GM12878 (cell line): ENCODE measurements around the gene STRA6. TPM values are rescaled to one million over a fixed set of nuclear protein-coding genes. Genes with fewer than 3 reads are reported as not detected.

Experiments
- ATAC-seq: fragments of 200-7000 bp; cut with Tn5 transposase; 3 replicates; pipeline ENCODE4 v1.9.1; 2020; ENCODE audit warnings: mild to moderate bottlenecking, moderate library complexity
- BruUV-seq: library from RNA; stranded (reverse); fragments of 400-500 nt; replicated peaks from 2 replicates; lab custom pipeline; 2021; lab: Mats Ljungman, UMichigan
- CTCF ChIA-PET: fragments of 300-600 bp; sonication (Branson Sonifier 250); formaldehyde crosslinking; extraction: SDS; loops from one replicate; lab custom pipeline; 2021; ENCODE audit warnings: inconsistent platforms; lab: Yijun Ruan, JAX
- POLR2A ChIA-PET: fragments of 350-600 bp; formaldehyde crosslinking; extraction: SDS; loops from one replicate; lab custom pipeline; 2021; ENCODE audit warnings: inconsistent platforms; lab: Charles Lee
- RAD21 ChIA-PET: fragments of 300-600 bp; sonication (Branson Sonifier 250); formaldehyde crosslinking; loops from one replicate; lab custom pipeline; 2023; ENCODE audit warnings: antibody characterized with exemption; ENCODE audit not compliant: unreplicated experiment; lab: Charles Lee
- SMC1A ChIA-PET: fragments of 300-600 bp; sonication (Branson Sonifier 250); formaldehyde crosslinking; loops from one replicate; lab custom pipeline; 2023; ENCODE audit not compliant: unreplicated experiment, uncharacterized antibody; lab: Charles Lee
- DNase-seq: peaks from one replicate; pipeline ENCODE4 v3.0.0-alpha.2; 2011; ENCODE audit warnings: low read depth, low spot score
- FAIRE-seq: peaks from 3 replicates; lab custom pipeline; 2011; peaks lifted over from hg19 to GRCh38; lab: Jason Lieb, UNC
- H2AFZ ChIP-seq: 2 replicates; pipeline ENCODE4 v1.6.0; 2011; ENCODE audit warnings: low read depth, low read length, control low read depth; ENCODE audit not compliant: control insufficient read depth
- H3K27ac ChIP-seq: 2 replicates; pipeline ENCODE4 v1.5.1; 2011; ENCODE audit warnings: control low read depth; ENCODE audit not compliant: control insufficient read depth, insufficient read depth
- H3K27me3 ChIP-seq, 2 experiments: replicated peaks in 1 of 2; 2 replicates each; pipeline versions ENCODE4 v1.6.0 to v1.6.1; 2011; ENCODE audit warnings: low read length in 1 of 2; ENCODE audit not compliant: control insufficient read depth in 2 of 2, insufficient read depth in 2 of 2
- H3K36me3 ChIP-seq, 2 experiments: 2 replicates each; pipeline ENCODE4 v1.5.1; 2011; ENCODE audit warnings: low read length in 1 of 2; ENCODE audit not compliant: control insufficient read depth in 2 of 2, insufficient read depth in 2 of 2
- H3K4me1 ChIP-seq: 2 replicates; pipeline ENCODE4 v1.6.1; 2011; ENCODE audit warnings: mild to moderate bottlenecking, low read length, moderate library complexity, mixed read lengths; ENCODE audit not compliant: control insufficient read depth, insufficient read depth
- H3K4me2 ChIP-seq: 2 replicates; pipeline ENCODE4 v1.6.0; 2011; ENCODE audit warnings: control low read depth; ENCODE audit not compliant: control insufficient read depth, insufficient read depth
- H3K4me3 ChIP-seq: fragments of 200-600 bp; sonication (generic); 2 replicates; pipeline ENCODE4 v1.5.1; 2016
- H3K79me2 ChIP-seq: 2 replicates; pipeline ENCODE4 v1.6.0; 2011; ENCODE audit warnings: low read length; ENCODE audit not compliant: control insufficient read depth, insufficient read depth
- H3K9ac ChIP-seq: 2 replicates; pipeline ENCODE4 v1.8.0; 2011; ENCODE audit warnings: low read length, control low read depth, mixed read lengths; ENCODE audit not compliant: control insufficient read depth, insufficient read depth
- H3K9me3 ChIP-seq: replicated peaks from 3 replicates; pipeline ENCODE4 v1.5.1; 2011; ENCODE audit warnings: mild to moderate bottlenecking, low read length; ENCODE audit not compliant: control insufficient read depth, insufficient read depth
- H4K20me1 ChIP-seq: 2 replicates; pipeline ENCODE4 v1.6.0; 2011; ENCODE audit not compliant: control insufficient read depth, insufficient read depth
- BHLHE40 ChIP-seq, 2 experiments: fragments of 450-650 bp in 1 of 2; IDR thresholded peaks; 2 replicates each; pipeline ENCODE4 v1.6.1; 2011 to 2017; ENCODE audit warnings: low read depth in 2 of 2, borderline replicate concordance in 1 of 2, improper control_type of control experiment in 1 of 2, low read length in 1 of 2, mild to moderate bottlenecking in 1 of 2
- GATAD2B ChIP-seq: fragments of 450-650 bp; conservative IDR thresholded peaks from 2 replicates; pipeline ENCODE4 v1.6.1; 2017; ENCODE audit warnings: low read depth, mild to moderate bottlenecking, moderate library complexity
- IKZF1 ChIP-seq: fragments of 450-650 bp; conservative IDR thresholded peaks from 2 replicates; pipeline ENCODE4 v1.6.1; 2017; ENCODE audit warnings: antibody characterized with exemption, mild to moderate bottlenecking
- MYC ChIP-seq: IDR thresholded peaks from 2 replicates; pipeline ENCODE4 v1.6.1; 2011; ENCODE audit warnings: mild to moderate bottlenecking, low read length, moderate library complexity, inconsistent platforms; ENCODE audit not compliant: insufficient read depth, insufficient replicate concordance, insufficient read length, severe bottlenecking
- RELB ChIP-seq: fragments of 450-650 bp; IDR thresholded peaks from 2 replicates; pipeline ENCODE4 v1.6.1; 2017; ENCODE audit warnings: low read depth, mild to moderate bottlenecking, moderate library complexity
- WGBS: methylation state at CpG from one replicate; pipeline ENCODE4 v1.1.6; 2016; ENCODE audit warnings: low lambda C conversion rate; ENCODE audit not compliant: insufficient replicate concordance, insufficient coverage; ENCODE audit errors: missing lambda C conversion rate; 5-methylcytosine and 5-hydroxymethylcytosine counted together
- in situ Hi-C: fragments of 300-500 bp; cut with MboI; formaldehyde crosslinking; loops from 9 replicates; pipeline ENCODE4 v1.14.3; 2018; ENCODE audit warnings: mixed read lengths
- intact Hi-C: fragments of 100-400 bp; cut with micrococcal nuclease; formaldehyde crosslinking; loops from one replicate; pipeline ENCODE4 v1.14.2; 2022; ENCODE audit not compliant: unreplicated experiment
- polyA plus RNA-seq, 11 experiments: library from polyadenylated mRNA; depleted of rRNA in 4 of 11; unstranded in 6 of 11; stranded (reverse) in 5 of 11; fragments of >200 nt; fragmentation: Nextera tagmentation in 4 of 11; fragmentation: Illumina TruSeq in 1 of 11; extraction: Ambion mirVana in 4 of 11; extraction: Trizol in 1 of 11; gene quantifications; 1 replicate in 1 of 11; 2 replicates in 10 of 11; pipeline versions ENCODE4 v1.2.1 to v1.2.3, GENCODE V29; 2011 to 2016; ENCODE audit warnings: inconsistent platforms in 2 of 11, missing spikeins in 2 of 11, low read depth in 1 of 11
- total RNA-seq, 4 experiments: library from RNA; depleted of rRNA in 3 of 4; stranded (reverse); fragments of >200 nt in 3 of 4; fragmentation: Illumina TruSeq in 1 of 4; extraction: Trizol in 1 of 4; gene quantifications; 2 replicates each; pipeline versions ENCODE4 v1.2.1 to v1.2.3, GENCODE V29; 2013 to 2021

Gene STRA6
- total and polyA plus RNA-seq, 10 of the 15 experiments (the other 5 are each of a cell fraction or from before 2014, with no cell fraction given): 0.31 to 10.8 (median 5.8) TPM

GRCh38 chr15:74245342-74245931 is 42.9 kb upstream of the STRA6 start:
- Histone ChIP-seq H3K4me1 (no peaks in the 10 kb centered on the region; the same call in 1 of the 2 replicates), H3K79me2 (no peaks in the 10 kb centered on the region), H3K36me3 (no peaks in the 10 kb centered on the region), H3K9ac (no peak overlapping the region), H2AFZ (no peak overlapping the region), H3K27ac (no peak overlapping the region), H3K4me3 (no peak overlapping the region), H3K9me3 (no peaks in the 10 kb centered on the region), H4K20me1 (no peaks in the 10 kb centered on the region), H3K4me2 (no peak overlapping the region), H3K27me3 (no peaks in the 10 kb centered on the region; a peak in 1 of 4 replicates)
- no peak for FAIRE-seq
- intact Hi-C loops (no loop called here), in situ Hi-C loops (no loop called here)
- ChIA-PET RAD21 (no interaction called here), SMC1A (no interaction called here), POLR2A (no interaction called here), CTCF (no interaction called here)
- DNase-seq: no peak
- no TSS peak for BruUV-seq
- no peak for ATAC-seq
- 38% methylated on average over 22 of the region's 36 CpGs for WGBS
- TF ChIP-seq GATAD2B: no peak
- no peak for TF ChIP-seq IKZF1
- no peak for TF ChIP-seq RELB
- TF ChIP-seq BHLHE40 (IDR thresholded peaks at IDR 0.05; ENCODE audit: borderline replicate concordance in 1 of 2, low read depth in 2 of 2, low read length in 1 of 2): no peak
- no peak for TF ChIP-seq MYC
